HG03342 (cell line): Measurements from ENCODE around the gene MAGEB17.
A peak's percentile ranks its signal among the peaks of the same experiment; 100 is the strongest.
"Not testable (repeated sequence)": the region's sequence is repeated elsewhere in the genome, so short reads cannot be mapped to it uniquely, and the experiment has no call there.

Experiments used
- ATAC-seq: cut with Tn5 transposase; IDR thresholded peaks from one replicate; pipeline ENCODE4 v1.9.1; 2021; ENCODE audit warnings: mild to moderate bottlenecking, moderate library complexity; ENCODE audit not compliant: unreplicated experiment

The MAGEB17 gene

DNA sequence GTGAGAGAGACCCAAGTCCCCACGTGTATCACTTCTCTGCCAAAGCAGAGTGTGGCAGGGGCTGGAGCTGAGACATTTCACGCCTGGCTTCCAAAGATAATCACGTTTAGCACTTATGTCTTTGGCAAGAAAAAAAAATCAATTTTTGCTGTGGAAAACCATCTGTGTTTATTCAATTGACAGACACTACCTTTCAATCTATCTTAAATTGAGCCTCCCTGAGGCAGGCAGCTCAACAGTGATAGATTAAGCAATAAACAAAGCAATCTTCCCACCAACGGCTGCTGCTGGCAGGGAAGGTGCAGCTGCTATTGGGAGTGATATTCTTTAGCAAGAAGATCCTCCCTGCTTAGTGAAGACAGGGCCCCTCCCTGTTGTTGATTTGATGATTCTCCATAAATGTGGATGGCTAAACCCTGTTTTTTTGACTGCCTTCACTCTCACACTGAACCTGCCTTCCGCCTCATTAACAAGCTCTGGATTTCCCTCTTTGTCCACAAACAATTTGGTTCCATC is 11.6 kb upstream of the MAGEB17 start:
- ATAC-seq = no peak

DNA sequence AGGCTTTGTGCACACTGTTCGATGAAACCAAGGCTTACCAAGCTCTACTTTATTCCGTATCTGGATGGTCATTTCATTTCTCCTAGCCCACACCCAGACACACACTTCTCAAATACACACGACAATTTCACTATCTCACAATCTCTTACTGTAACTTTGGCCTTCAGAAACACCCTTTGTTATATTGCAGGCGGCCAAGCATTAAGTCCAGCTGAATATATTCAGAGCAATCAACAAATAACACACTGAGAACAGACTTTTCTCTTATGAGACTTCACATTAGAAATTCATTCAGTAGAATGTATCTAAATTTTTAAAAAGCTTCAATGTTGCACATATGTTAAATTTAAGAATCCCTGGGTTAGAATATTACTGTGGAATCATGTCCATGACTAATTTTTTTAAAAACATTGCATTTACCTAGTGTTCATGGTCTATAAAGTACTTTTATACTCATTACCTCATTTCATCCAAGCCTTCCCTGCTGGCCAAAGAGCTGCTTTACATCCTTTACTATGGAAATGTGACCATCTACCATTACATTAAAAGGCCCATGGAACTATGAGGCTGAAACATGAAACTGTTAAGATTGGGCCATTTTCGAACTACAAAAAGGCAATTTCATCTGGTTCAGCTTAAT is 10.5 kb upstream of the MAGEB17 start:
- ATAC-seq = no peak

DNA sequence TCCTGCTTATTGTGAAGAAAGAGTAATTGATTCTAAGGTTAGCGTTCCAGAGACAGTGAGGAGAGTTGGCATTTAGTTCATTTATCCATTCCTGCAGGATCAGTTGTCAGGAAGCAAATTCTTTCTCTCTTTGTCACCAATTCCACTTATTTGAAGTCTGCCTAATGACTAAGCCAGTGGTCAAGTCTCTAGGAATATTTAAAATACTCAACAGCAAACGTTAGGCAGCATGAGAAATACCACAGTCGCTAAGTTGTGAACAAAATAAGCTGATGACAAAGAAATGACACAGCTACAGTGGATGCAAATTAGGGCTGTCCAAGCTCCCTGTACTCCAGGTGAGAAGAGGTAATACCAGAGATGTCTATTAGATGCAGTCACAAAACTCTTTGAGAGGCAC is 6.6 kb upstream of the MAGEB17 start:
- no peak for ATAC-seq

DNA sequence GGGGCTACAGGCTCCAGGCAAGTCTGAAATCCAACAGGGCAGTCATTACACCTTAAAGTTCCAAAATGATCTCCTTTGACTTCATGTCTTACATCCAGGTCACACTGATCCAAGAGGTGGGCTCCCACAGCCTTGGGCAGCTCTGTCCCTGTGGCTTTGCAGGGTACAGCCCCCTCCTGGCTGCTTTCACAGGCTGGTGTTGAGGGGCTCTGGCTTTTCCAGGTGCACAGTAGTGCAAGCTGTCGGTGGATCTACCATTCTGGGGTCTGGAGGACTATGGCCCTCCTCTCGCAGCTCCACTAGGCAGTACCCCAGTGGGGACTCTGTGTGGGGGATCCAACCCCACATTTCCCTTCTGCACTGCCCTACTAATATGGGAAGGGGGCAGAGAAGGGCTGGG is 6.1 kb upstream of the MAGEB17 start:
- ATAC-seq = not testable (repeated sequence)

DNA sequence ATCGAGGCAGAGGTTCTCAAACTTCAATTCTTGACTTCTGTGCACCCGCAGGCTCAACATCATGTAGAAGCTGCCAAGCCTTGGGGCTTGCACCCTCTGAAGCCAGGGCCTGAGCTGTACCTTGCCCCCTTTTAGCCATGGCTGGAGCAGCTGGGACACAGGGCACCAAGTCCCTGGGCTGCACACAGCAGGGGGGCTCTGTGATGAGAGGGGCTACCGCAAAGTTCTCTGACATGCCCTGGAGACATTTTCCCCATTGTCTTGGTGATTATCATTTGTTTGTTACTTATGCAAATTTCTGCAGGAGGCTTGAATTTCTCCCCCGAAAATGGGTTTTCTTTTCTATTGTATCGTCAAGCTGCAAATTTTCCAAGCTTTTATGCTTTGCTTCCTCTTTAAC is 4.9 kb upstream of the MAGEB17 start:
- no peak for ATAC-seq

DNA sequence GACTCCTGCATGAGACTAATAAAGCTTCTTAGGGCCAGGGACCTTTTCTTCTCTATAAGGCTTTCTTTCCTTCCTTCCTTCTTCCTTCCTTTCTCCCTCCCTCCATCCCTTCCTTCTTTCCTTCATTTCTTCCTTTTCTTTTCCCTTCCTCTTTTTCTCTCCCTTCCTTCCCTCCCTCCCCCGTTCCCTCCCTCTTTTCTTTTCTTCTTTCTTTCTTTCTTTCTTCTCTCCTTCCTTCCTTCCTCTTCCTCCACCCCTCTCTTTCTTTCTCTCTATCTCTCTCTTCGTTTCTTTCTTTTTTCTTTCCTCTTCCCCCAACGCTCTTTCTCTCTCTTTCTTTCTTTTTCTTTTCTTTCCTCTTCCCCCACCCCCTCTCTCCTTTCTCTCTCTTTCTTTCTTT is 2.5 kb upstream of the MAGEB17 start:
- ATAC-seq = no peak

DNA sequence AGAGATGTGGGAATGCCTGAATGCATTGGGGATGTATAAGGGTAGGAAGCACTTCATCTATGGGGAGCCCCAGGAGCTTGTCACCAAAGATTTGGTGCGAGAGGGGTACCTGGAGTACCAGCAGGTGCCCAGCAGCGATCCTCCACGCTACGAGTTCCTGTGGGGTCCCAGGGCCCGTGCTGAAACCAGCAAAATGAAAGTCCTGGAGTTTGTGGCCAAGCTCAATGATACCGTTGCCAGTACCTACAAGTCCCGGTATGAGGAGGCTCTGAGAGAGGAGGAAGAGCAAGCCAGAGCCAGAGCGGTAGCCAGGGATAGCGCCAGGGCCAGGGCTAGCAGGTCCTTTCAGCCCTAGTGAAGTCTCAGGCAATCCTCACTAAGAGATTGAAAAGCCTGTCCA is 3.8 kb downstream of the MAGEB17 start:
- no peak for ATAC-seq

DNA sequence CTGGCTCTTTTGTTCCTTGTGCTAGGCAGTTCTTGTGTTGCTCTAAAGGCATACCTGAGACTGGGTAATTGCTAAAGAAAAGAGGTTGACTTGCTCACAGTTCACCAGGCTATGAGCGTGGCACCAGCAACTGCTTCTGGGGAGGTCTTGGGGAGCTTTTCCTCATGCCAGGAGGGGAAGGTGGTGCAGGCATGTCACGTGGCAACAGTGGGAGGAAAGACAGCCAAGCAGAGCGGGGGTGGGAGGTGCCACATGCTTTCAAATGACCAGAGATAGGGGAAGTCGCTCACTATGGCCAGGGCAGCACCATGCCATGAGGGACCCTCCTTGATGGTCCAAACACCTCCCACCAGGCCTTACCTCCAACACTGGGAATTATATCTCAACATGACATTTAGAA is 4.7 kb downstream of the MAGEB17 start:
- no peak for ATAC-seq

DNA sequence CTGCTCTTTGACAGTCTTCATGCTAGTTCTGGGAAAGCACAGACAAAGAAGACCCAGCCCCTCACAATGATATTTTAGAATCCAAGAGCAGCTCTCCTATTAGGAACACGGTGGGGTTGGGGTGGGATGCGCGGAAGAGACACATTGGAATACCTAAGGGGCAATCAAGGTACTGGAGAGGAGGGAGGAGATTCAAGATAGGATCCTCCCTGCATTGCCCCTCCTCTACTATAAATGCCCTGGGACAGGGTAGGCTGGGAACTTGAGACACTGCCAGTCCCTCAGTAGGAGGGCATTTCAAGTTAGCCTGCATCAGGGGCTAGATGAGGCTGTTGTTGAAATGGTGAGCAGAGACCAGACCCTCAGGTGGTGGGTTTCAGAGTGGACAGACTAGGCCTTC is 5.1 kb downstream of the MAGEB17 start:
- ATAC-seq = no peak

DNA sequence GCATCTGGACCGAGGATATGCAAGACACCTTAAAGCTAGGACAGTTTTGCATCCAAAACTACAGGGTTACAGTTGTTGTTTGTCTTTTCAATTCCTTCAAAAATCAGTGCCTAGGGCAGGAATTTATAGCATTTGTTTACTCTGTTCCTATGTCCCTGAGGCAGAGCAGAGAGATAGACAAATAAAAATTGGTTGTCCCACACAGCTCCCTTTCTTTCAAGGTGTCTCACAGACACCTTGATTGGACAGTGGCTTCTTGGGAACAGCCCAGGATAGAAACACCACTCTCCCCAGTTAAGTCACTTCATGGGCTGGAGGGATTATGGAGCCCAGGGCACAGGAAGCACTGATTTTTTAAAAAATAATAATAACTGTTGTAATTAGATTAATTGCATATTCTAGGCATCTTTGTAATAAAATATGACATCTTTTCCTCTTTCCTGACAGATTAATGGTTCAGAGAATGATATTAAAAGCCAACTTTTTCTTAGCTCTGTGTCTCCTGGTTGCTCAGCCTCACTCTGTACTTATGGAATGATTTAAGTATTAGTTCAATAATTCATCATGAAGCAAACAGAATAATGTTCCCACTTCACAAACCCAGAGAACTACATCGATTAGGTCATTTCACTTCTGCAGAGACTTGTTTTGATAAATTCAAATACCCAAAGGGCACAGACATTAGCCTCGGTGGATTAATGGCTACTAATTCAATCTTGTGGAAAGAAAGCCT is 8.2 kb downstream of the MAGEB17 start:
- ATAC-seq = no peak

DNA sequence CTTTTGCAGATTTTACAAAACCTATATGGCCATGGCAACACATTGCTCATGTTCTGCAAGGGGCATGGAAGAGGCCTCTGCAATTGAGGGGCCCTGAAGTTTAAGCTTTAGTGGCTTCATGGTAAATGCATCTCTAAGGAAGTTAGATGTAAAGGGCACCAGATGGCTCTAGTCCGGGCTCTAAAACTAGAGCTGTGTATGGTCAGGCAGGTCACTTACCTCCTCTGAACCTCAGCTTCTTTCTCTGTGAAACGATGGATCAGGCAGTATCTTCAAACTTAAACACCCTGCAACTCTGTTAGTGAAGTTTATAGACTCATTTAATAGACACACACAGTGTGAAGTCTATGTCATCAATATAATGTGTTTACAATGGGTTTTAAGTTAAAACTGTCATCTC is 10.0 kb downstream of the MAGEB17 start:
- ATAC-seq = no peak

DNA sequence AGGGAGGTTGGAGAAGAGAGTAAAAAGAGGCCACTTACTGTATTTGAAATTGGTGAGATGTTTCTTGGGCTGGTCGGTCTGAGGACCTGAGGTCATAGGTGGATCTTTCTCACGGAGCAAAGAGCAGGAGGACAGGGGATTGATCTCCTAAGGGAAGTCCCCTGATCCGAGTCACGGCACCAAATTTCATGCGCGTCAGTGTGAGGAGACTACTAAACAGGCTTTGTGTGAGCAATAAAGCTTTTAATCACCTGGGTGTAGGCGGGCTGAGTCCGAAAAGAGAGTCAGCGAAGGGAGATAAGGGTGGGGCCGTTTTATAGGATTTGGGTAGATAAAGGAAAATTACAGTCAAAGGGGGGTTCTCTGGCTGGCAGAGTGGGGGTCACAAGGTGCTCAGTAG is 16.6 kb downstream of the MAGEB17 start:
- not testable (repeated sequence) for ATAC-seq

DNA sequence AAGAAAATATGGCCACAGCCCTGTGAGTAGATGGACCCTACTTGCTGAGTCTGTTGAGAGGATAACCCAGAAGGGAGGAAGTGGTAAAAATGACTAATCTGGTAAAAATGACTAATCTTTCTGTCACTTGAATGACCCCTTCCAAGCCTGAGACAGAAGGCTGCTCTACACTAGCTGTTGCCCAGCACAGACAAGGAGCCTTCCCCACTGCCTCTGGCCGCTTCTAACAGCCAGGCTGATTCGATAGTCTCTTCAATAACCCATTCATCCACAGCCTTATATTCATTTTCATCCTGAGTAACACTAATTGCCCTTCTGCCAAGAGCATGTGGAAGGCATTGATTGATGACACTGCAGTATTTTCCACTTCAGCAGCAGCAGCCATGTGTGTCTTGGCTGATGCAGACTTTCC is 18.4 kb downstream of the MAGEB17 start:
- peak; percentile 100 for ATAC-seq

DNA sequence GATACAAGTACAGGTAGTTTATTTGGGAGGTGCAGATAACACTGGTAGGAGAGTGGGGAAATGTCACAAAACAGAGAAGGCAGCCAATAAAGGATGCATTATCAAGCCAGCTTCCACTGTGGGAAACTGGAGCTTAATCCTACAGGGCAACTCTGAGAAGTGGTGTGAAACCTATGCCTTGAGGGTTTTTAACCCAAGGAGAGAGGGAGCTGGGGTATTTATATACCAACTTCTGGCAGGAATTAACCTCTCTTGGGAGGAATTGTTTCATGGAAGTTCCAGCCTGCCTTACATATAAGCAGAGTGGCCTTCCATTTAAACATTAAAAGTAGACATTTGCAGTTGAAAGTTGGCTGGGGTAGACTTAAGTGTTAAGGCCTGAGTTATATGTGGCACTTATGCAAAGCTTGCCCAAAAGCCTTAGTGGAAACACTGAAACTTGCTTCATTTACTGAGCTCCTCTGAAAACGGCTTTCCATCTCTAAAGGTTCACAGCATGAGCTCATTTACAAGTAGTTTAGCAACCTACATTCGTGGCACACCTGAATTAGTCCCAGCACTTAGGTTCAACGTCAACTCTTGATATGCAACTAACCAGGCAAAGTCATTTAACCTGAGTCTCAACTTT is 19.2 kb downstream of the MAGEB17 start:
- no peak for ATAC-seq

DNA sequence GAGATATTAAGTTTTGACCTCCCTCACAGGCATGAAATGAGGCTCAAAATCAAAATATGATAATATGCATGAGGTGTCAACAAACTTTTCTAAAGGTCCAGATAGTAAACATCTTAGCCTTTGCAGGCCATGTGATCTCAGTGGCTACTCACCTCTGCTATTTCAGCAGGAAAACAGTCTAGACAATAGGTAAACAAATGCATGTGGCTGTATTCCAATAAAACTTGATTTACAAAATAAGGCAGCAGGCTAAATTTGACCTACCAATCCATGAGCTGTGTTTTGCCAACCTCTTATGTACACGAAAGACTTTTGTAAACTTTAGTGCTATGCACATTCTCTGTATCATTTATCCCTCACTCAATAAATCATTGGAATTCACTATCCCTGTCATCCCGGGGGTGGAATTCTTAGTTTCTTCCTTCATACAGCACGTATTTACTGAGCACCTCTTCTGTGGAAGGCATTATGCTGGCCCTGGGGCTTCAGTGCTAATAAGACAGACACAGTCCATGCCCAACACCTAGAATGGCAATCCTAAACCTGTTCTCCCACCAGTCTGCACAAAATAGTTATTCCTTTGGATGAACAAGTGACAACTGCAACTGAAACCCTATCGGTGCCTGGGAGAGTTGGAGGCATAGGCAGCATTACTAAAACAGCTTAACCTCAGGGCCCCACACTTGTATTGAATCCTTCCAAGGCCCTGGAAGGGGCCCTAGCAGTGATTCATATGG is 19.9 kb downstream of the MAGEB17 start:
- ATAC-seq = no peak

DNA sequence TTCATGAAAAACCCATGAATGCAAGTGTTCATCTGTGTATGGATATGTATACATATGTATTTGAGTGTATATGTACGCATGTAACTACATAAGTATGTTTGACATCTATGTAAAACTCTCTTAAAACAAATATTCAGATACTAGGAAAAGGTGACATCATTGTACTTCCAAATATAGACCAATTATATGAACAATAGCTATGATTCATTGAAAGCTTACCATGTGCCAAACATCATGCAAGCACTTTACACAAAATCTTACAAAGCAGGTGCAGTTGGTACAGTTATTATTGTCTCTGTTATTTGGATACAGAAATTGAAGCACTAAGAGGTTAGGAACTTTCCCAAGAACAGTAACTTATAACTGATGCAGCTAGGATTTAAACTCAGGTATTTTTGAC is 21.4 kb downstream of the MAGEB17 start:
- no peak for ATAC-seq

DNA sequence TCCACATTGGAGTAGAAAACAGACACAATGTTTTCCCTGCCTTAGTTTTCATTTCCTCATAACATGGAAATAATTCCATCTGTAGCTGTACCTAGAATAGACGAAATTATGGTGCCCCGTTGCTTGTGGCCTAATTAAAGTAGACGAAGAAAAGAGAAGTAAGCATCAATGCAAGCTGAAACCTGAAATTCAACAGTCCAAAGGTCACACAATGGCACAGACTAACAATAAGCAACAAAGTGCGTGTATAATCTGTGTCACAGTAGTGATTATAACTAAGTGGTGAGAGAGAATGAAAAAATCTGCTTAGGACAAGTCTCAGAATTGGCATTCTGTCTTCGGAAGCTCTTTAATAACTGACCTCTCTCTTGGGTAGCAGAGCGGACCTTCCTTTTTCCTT is 24.3 kb downstream of the MAGEB17 start:
- no peak for ATAC-seq

DNA sequence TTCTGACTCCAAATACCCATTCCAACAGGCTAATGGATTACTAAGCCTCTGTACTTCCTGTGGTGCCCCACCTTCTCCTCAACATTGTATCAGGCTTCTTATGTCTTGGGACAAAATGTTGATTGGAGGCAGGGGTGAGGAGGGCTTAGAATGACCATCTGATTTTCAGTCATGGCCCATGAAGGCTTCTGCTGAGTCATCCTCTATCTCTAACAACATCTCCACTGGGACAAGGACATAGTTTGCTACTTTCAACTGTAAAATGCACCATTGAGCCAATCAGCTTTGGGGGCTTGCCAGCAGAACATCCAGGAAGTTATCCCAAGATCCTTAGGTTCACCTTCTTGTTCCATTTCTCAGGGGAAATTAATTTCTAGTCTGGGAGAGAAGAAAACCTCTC is 29.5 kb downstream of the MAGEB17 start:
- ATAC-seq = no peak

DNA sequence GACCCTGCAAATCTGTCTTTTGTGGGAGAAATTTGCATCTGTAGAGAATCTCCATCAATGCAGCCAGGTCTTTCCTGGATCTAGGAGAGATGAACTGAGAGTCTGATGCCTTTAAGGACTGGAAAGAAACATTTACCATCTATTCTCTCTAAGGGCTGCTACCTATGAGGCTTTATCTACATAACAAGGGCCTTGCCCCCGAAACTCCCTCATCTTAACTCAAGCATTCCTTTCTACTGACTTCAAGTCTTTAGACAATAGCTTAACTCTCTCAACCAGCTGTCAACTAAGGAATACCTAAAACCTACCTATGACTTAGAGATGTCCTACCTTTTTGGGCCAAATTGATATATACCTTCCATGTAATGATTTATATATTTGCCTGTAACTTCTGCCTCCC is 32.1 kb downstream of the MAGEB17 start:
- ATAC-seq = no peak

DNA sequence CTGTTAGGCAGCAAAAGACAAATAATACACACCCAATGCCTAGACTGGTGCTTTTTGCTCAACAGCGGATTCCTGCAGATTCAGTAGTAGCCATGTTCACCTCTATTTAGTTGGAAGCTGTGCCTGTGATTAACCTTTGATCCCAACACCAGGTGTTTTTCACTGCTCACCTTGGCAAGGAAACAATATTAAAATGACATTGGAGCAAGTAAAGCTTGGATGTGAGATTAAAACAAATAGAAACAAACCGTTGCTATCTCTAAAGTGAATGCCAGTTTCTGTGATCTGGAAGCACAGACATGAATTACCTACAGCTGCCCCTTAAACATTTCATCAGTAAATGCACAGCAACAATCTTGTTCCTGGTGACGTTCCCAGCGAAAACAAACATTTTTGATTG is 35.7 kb downstream of the MAGEB17 start:
- ATAC-seq = no peak

DNA sequence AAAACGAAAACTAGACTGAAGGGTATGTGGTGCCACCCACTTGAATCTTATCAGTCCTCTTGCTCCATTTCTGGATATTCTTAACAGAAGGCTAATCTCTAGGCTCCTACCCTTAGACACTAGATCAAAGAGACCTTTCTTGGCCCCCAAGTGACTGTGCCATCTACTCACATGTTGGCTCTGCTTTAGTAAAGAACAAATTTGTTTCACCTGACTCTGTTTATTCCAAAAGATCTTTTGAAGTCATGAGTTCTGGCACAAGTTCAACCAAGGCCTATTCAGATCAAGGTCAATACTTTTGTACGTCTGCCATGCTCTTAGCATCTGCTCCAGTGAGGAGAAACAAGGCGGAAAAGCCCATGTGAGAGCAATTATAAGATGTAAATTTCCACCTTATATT is 37.3 kb downstream of the MAGEB17 start:
- ATAC-seq = no peak
